HL-60/S4 treated with phorbol 12-myristate 13-acetate at 8.2 ng/mL for 4 days and 3 days (cell line): ENCODE results near the gene CD2.

Experiments
- in situ Hi-C: fragments of 300-500 bp; cut with MboI; formaldehyde crosslinking; loops from 2 replicates; pipeline ENCODE4 v1.15.0; 2022; ENCODE audit warnings: low sequenced_read_pairs

Gene CD2

GRCh38 chr1:116814926-116815723, 60.9 kb downstream of the CD2 start:
- in situ Hi-C loops, result no loop called here

GRCh38 chr1:116817582-116818064, 63.4 kb downstream of the CD2 start:
- in situ Hi-C loops, result no loop called here
